ENCODE data around the gene FBXO31. TPM values are rescaled to one million over a fixed set of nuclear protein-coding genes. Genes with fewer than 3 reads are reported as not detected.
A peak's percentile ranks its signal among the peaks of the same experiment; 100 is the strongest.

FBXO31 gene
- total RNA-seq, 1 donor from 2014 or later = 26.2 TPM

DNA sequence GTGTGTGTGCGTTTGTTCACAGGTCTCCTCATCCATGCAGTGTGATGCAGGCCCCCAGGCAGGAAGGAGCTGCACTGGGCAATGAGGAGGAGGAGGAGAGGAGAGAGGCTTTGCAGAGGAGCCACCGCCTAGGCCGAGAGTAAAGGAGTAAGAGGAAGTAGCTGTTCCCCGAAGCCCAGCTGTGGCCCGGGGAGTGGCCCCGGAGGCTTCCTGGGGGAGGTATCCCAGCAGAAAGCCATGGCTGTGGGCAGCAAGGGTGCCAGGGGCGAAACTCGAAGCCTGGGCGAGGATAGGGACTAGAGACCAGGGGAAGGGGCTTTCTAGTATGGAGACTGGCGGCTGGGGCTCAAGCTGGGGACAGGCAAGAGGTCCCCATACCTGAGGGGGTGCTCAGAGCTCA, 78.6 kb downstream of the FBXO31 start:
- intact Hi-C loops (cut with DNase I) = no loop called here
- Histone ChIP-seq H3K36me3 (no peaks in the 10 kb centered on the region), H3K4me3 (no peak overlapping the region), H3K9me3 (no peaks in the 10 kb centered on the region), H3K4me1 (no peaks in the 10 kb centered on the region), H3K27me3 (ENCODE audit: low read depth) (no peaks in the 10 kb centered on the region), H3K27ac (no peak overlapping the region)
- TF ChIP-seq CTCF (IDR thresholded peaks at IDR 0.05) = no peak
- no peak for DNase-seq
- peak in 1 of 2 donors; percentile 23 for ATAC-seq

- no peaks in the 10 kb centered on the region for H3K27me3 ChIP-seq (ENCODE audit: low read depth)
- no peaks in the 10 kb centered on the region for H3K9me3 ChIP-seq
- peak in 1 of 2 donors; percentile 35 for ATAC-seq
- H3K36me3 ChIP-seq = no peaks in the 10 kb centered on the region
- H3K27ac ChIP-seq = no peak overlapping the region
- no peak for DNase-seq
- no peak for TF ChIP-seq CTCF (IDR thresholded peaks at IDR 0.05)
- intact Hi-C loops (cut with DNase I) = no loop called here
- no peak overlapping the region for H3K4me3 ChIP-seq
- H3K4me1 ChIP-seq = no peaks in the 10 kb centered on the region
Measured at GRCh38 chr16:87303962-87304521, 79.5 kb downstream of the FBXO31 start.

- intact Hi-C loops (cut with DNase I) = no loop called here
- TF ChIP-seq CTCF (IDR thresholded peaks at IDR 0.05) = no peak
Measured at GRCh38 chr16:87303431-87303930, 80.1 kb downstream of the FBXO31 start.

DNA sequence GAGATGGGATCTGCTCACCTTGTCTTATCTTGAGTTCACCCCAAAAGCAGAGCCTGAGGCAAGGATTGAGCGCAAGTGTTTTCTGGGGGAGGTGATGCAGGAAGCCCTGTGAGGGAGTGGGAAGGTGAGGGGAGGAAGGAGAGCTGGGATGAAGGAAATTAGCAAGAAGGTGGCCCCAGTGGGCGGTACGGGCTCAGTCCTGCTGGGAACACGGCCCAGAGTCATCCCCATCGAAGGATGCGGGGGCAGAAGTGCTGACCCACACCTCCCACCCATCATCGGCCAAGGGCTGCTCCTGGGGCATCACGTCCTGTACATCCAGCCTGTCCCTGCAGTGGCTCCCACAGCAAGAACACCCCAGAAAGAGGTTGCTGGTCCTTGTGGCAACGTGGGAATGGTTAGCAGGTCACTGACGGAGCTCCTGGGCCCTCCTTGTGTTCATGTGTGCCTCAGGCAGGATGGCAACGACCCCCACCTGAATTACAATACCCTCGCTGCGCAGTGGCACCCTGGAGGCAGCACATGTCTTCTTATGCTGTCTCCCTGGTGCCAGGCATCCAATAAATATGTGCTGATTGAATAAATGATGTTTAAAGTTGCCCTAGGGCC, 84.6 kb downstream of the FBXO31 start:
- no peak overlapping the region for H3K4me3 ChIP-seq
- no peaks in the 10 kb centered on the region for H3K4me1 ChIP-seq
- H3K27me3 ChIP-seq (ENCODE audit: low read depth) = no peaks in the 10 kb centered on the region
- ATAC-seq (no peak), DNase-seq (no peak)
- TF ChIP-seq CTCF (IDR thresholded peaks at IDR 0.05) = no peak
- no peaks in the 10 kb centered on the region for H3K9me3 ChIP-seq
- H3K27ac ChIP-seq = no peak overlapping the region
- intact Hi-C loops (cut with DNase I) = no loop called here
- H3K36me3 ChIP-seq = no peaks in the 10 kb centered on the region

More at GRCh38 chr16:87303431-87303930, 80.1 kb downstream of the FBXO31 start:
- no peaks in the 10 kb centered on the region for H3K36me3 ChIP-seq
- no peaks in the 10 kb centered on the region for H3K9me3 ChIP-seq
- H3K4me3 ChIP-seq = no peak overlapping the region
- no peak overlapping the region for H3K27ac ChIP-seq
- H3K27me3 ChIP-seq (ENCODE audit: low read depth) = no peaks in the 10 kb centered on the region
- no peaks in the 10 kb centered on the region for H3K4me1 ChIP-seq
- no peak for ATAC-seq
- DNase-seq = no peak

DNA sequence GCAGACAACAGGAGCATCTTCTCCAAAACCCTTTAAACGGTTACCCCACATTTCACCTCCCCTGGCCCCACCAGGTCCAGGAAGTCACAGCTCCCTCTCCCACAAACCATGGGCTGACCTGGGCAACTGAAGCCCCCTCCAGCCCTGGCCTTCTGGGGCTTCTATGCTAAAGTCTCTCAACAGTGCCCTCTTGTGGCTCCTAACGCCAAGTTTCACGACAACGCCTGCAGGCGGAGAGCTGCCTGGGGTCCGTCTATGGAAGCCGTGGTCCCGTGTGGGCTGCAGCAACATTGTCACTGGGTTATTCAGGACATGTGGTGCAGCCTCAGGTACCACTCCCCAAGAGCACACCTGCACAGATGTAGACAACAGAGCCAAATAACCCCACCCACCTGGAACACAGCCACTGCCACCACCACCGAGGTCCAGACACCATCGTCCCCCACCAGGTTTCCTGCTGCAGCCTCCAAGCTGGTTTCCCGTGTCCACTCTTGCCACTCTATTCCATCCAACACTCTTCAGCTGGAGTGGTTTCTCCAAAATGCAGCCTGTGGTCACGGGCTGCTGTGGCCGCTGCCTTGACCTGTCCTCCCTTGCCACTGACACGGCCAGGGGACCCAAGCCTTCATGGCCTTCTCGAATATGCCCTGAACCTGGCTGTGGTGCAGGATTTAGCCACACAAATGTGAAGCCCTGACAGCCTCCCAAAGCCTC, 85.5 kb downstream of the FBXO31 start:
- no peak for DNase-seq
- TF ChIP-seq CTCF (IDR thresholded peaks at IDR 0.05) = peak; percentile 53
- intact Hi-C loops (cut with DNase I) = no loop called here

More for the DNA sequence above, 85.5 kb downstream of the FBXO31 start:
- Histone ChIP-seq H3K4me1 (no peaks in the 10 kb centered on the region), H3K27me3 (ENCODE audit: low read depth) (no peaks in the 10 kb centered on the region), H3K4me3 (no peak overlapping the region), H3K27ac (no peak overlapping the region), H3K9me3 (no peaks in the 10 kb centered on the region), H3K36me3 (no peaks in the 10 kb centered on the region)
- ATAC-seq = peak; percentile 22 to 44

All from lower lobe of right lung (tissue), 2 donors.